Natural killer cell (primary cell): ENCODE data around the gene USP2. TPM values are rescaled to one million over a fixed set of nuclear protein-coding genes. Genes with fewer than 3 reads are reported as not detected.

Source experiments
- ATAC-seq, 3 donors: fragments of 150-1000 bp in 2 of 3; fragments of 200-7000 bp in 1 of 3; cut with Tn5 transposase; 1 replicate in 1 of 3; 2 replicates in 2 of 3; pipeline ENCODE4 v1.10.0; 2021; ENCODE audit warnings: mild to moderate bottlenecking in 2 of 3, moderate library complexity in 2 of 3
- DNase-seq, 2 donors: peaks; one replicate each; pipeline versions ENCODE4 v3.0.0 to v3.0.0-alpha.2; 2013 to 2021; ENCODE audit warnings: mixed read lengths in 1 of 2
- H3K27ac ChIP-seq: one replicate; pipeline ENCODE4 v1.5.1; 2013; ENCODE audit warnings: mild to moderate bottlenecking, low read length
- H3K27me3 ChIP-seq: one replicate; pipeline ENCODE4 v1.6.1; 2013; ENCODE audit warnings: low read length; ENCODE audit not compliant: control insufficient read depth, insufficient read depth
- H3K36me3 ChIP-seq: one replicate; pipeline ENCODE4 v1.6.1; 2013; ENCODE audit warnings: low read length; ENCODE audit not compliant: control insufficient read depth, insufficient read depth
- H3K4me1 ChIP-seq: one replicate; pipeline ENCODE4 v1.6.1; 2013; ENCODE audit warnings: low read length; ENCODE audit not compliant: control insufficient read depth, insufficient read depth
- H3K4me3 ChIP-seq: one replicate; pipeline ENCODE4 v1.5.1; 2013; ENCODE audit warnings: low read length
- H3K9me3 ChIP-seq: one replicate; pipeline ENCODE4 v1.6.1; 2013; ENCODE audit warnings: low read length; ENCODE audit not compliant: control insufficient read depth, insufficient read depth
- H3K27ac Mint-ChIP-seq, 2 donors: one replicate each; pipeline ENCODE4 v1.8.0; 2022; ENCODE audit warnings: mild to moderate bottlenecking in 2 of 2, mixed read lengths in 2 of 2, moderate library complexity in 1 of 2
- H3K27me3 Mint-ChIP-seq, 2 donors: one replicate each; pipeline ENCODE4 v1.8.0; 2022; ENCODE audit warnings: low read depth in 2 of 2, mixed read lengths in 2 of 2
- H3K36me3 Mint-ChIP-seq: one replicate; pipeline ENCODE4 v1.8.0; 2022; ENCODE audit warnings: mixed read lengths
- H3K4me1 Mint-ChIP-seq, 2 donors: one replicate each; pipeline ENCODE4 v1.8.0; 2022; ENCODE audit warnings: mixed read lengths in 2 of 2
- H3K4me3 Mint-ChIP-seq: one replicate; pipeline ENCODE4 v1.8.0; 2022; ENCODE audit warnings: mild to moderate bottlenecking, moderate library complexity, mixed read lengths
- H3K9me3 Mint-ChIP-seq, 2 donors: one replicate each; pipeline ENCODE4 v1.8.0; 2022; ENCODE audit warnings: mixed read lengths in 2 of 2
- CTCF ChIP-seq: fragments of 200-600 bp; IDR thresholded peaks from one replicate; pipeline ENCODE4 v1.8.0; 2022; ENCODE audit warnings: antibody characterized with exemption
- WGBS: methylation state at CpG from one replicate; pipeline ENCODE4 v1.1.7; 2013; ENCODE audit warnings: missing lambda C conversion rate; ENCODE audit not compliant: insufficient coverage; 5-methylcytosine and 5-hydroxymethylcytosine counted together
- intact Hi-C: fragments of 100-400 bp; cut with micrococcal nuclease; formaldehyde crosslinking; loops from one replicate; pipeline ENCODE4 v1.14.2; 2022
- total RNA-seq, 4 donors: library from RNA; stranded (reverse); fragments of 120-200 nt in 1 of 4; gene quantifications; one replicate each; pipeline versions ENCODE4 v1.2.3 to v1.2.4, GENCODE V29; 2013 to 2022

Gene USP2
- total RNA-seq, 3 donors from 2014 or later (not counting 1 experiment from before 2014, with no cell fraction given), result 0.50 to 3.9 TPM; not detected in 1

GRCh38 chr11:119375337-119376196, 5.9 kb downstream of the USP2 start:
- WGBS, result 79% methylated on average over 14 of the region's 14 CpGs

DNA sequence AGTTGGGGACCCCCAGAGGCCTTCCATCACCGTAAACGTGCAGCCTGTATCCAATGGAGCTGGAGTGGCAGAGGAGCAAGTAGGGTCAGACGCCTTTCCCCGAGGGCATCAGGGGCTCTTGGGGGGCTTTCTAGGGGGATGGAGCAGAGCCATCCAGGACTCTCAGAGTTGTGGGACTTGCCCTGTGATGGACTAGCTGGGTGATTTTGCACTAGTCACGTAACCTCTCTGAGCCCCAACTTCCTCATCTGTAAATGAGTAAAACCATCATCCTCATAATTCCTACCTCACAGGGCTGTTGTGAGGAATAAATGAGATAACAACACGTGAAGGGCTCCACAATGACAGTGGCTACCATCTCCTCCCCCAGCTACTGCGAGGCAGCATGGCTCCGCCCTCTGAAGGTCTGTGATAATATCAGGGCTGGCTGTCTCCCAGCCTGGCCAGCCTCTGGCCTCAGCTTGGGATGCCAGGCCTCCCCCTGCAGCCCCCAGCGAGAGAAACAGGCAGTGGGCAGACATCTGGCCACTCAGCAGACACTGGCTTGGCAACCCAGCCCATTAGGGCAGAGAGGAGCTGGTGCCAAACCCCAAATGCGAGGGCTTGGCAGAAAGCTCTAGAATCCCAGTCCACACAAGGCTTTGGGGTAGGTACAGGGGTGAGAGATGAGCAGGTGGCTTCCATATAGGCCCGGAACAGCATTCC, 6.7 kb downstream of the USP2 start:
- Histone ChIP-seq H3K27ac (no peak overlapping the region), H3K4me3 (no peak overlapping the region), H3K27me3 (no peaks in the 10 kb centered on the region), H3K9me3 (no peaks in the 10 kb centered on the region), H3K36me3 (no peaks in the 10 kb centered on the region), H3K4me1 (peaks cover 13% of the 10 kb centered on the region)
- Mint-ChIP-seq H3K27ac (no peak overlapping the region), H3K27me3 (peaks cover under 1 to 10% of the 10 kb centered on the region in 2 donors), H3K4me1 (peaks cover 0 to 6% of the 10 kb centered on the region in 2 donors), H3K4me3 (no peak overlapping the region), H3K36me3 (no peaks in the 10 kb centered on the region), H3K9me3 (no peaks in the 10 kb centered on the region)
- WGBS, result 70% methylated on average over 10 of the region's 11 CpGs
- intact Hi-C loops, result no loop called here
- ATAC-seq (no peak), DNase-seq (no peak)
- no peak for TF ChIP-seq CTCF

More at GRCh38 chr11:119375337-119376196, 5.9 kb downstream of the USP2 start:
- Mint-ChIP-seq H3K27me3 (peaks cover 0 to 6% of the 10 kb centered on the region in 2 donors), H3K27ac (no peak overlapping the region), H3K4me1 (peaks cover 0 to 6% of the 10 kb centered on the region in 2 donors), H3K36me3 (no peaks in the 10 kb centered on the region), H3K9me3 (no peaks in the 10 kb centered on the region), H3K4me3 (no peak overlapping the region)
- TF ChIP-seq CTCF, result no peak
- no peak overlapping the region for H3K4me3 ChIP-seq
- intact Hi-C loops, result no loop called here
- H3K9me3 ChIP-seq, result no peaks in the 10 kb centered on the region
- DNase-seq, result no peak
- H3K27ac ChIP-seq, result no peak overlapping the region
- peaks cover 15% of the 10 kb centered on the region for H3K4me1 ChIP-seq
- no peaks in the 10 kb centered on the region for H3K27me3 ChIP-seq
- no peaks in the 10 kb centered on the region for H3K36me3 ChIP-seq
- no peak for ATAC-seq

DNA sequence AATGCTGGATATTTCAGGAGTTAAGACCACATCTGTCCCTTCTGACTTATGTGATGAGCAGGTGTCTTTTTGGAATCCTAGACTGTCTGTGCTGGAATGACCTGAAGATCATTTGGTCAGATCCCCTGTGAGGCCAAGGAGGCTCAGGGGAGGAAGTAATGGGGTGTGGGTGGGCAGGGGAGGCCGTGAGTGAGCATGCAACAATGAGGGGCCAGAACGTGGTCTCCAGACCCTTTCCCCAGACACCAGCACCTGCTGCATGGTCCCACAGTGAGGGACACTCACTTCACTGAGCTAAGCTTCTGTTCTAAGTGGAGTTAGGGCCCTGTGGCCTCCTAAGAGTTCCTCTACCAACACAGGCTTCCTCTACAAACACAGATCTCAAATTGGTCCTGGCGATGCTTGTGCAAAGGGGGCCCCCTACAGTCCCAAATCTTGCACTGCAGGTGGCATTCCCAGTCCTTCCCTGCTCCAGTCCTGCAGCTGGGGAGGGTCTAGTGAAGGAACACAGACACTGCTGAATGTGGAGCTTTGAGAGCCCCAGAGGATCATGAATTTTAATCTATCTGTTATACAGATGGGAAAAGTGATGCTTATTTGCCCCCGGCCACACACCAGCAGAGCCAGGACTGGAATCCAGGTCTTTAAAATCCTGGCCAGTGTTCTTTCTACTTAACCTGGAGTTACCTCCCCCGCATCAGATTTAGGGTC, 7.4 kb downstream of the USP2 start:
- intact Hi-C loops, result no loop called here
- ATAC-seq (peak in 2 of 3 donors; percentile 58 to 61), DNase-seq (peak in 1 of 2 donors; percentile 67)
- Histone ChIP-seq H3K36me3 (no peaks in the 10 kb centered on the region), H3K9me3 (no peaks in the 10 kb centered on the region), H3K27ac (no peak overlapping the region), H3K4me1 (peaks cover 13% of the 10 kb centered on the region), H3K4me3 (no peak overlapping the region), H3K27me3 (no peaks in the 10 kb centered on the region)
- H3K4me3 Mint-ChIP-seq, result no peak overlapping the region
- WGBS, result 63% methylated on average over 5 of the region's 5 CpGs
- H3K4me1 Mint-ChIP-seq, result peaks cover 0 to 6% of the 10 kb centered on the region in 2 donors
- no peak overlapping the region for H3K27ac Mint-ChIP-seq
- TF ChIP-seq CTCF, result peak; percentile 55
- H3K27me3 Mint-ChIP-seq, result peaks cover 7 to 15% of the 10 kb centered on the region in 2 donors
- no peaks in the 10 kb centered on the region for H3K36me3 Mint-ChIP-seq
- no peaks in the 10 kb centered on the region for H3K9me3 Mint-ChIP-seq
